T-helper 22 cell (primary cell): ENCODE measurements around the gene IGSF5.
"Not testable (repeated sequence)": the region's sequence is repeated elsewhere in the genome, so short reads cannot be mapped to it uniquely, and the experiment has no call there.

ENCODE experiments used
- DNase-seq: peaks from one replicate; pipeline ENCODE4 v3.0.0-alpha.2; 2020; ENCODE audit warnings: low read depth

IGSF5 gene

GRCh38 chr21:39744883-39745282 lies at the start of gene IGSF5:
IGSF5 (plus strand) TSS chr21:39745183; CDS start chr21:39745510, 327 bp downstream.
- DNase-seq, result not testable (repeated sequence)

- no peak for DNase-seq
Measured at GRCh38 chr21:39696196-39696595, 48.8 kb upstream of the IGSF5 start.

GRCh38 chr21:39696618-39697017 lies 48.4 kb upstream of the IGSF5 start:
- DNase-seq, result no peak

- no peak for DNase-seq
Measured at GRCh38 chr21:39700318-39700717, 44.7 kb upstream of the IGSF5 start.

- no peak for DNase-seq
Measured at GRCh38 chr21:39703578-39703977, 41.4 kb upstream of the IGSF5 start.

- DNase-seq, result no peak
Measured at GRCh38 chr21:39705849-39706248, 39.1 kb upstream of the IGSF5 start.

- DNase-seq, result no peak
Measured at GRCh38 chr21:39707316-39707715, 37.7 kb upstream of the IGSF5 start.

- no peak for DNase-seq
Measured at GRCh38 chr21:39710866-39711265, 34.1 kb upstream of the IGSF5 start.

GRCh38 chr21:39712273-39712672 lies 32.7 kb upstream of the IGSF5 start:
- DNase-seq, result no peak

- no peak for DNase-seq
Measured at GRCh38 chr21:39712976-39713375, 32.0 kb upstream of the IGSF5 start.

- no peak for DNase-seq
Measured at GRCh38 chr21:39713905-39714304, 31.1 kb upstream of the IGSF5 start.

- DNase-seq, result no peak
Measured at GRCh38 chr21:39714331-39714730, 30.7 kb upstream of the IGSF5 start.

- no peak for DNase-seq
Measured at GRCh38 chr21:39715804-39716397, 29.1 kb upstream of the IGSF5 start.

GRCh38 chr21:39720126-39720778 lies 24.7 kb upstream of the IGSF5 start:
- DNase-seq, result no peak

- DNase-seq, result no peak
Measured at GRCh38 chr21:39721885-39722284, 23.1 kb upstream of the IGSF5 start.

- no peak for DNase-seq
Measured at GRCh38 chr21:39724944-39725343, 20.0 kb upstream of the IGSF5 start.

- DNase-seq, result no peak
Measured at GRCh38 chr21:39726133-39726532, 18.9 kb upstream of the IGSF5 start.

GRCh38 chr21:39727401-39728120 lies 17.4 kb upstream of the IGSF5 start:
- DNase-seq, result no peak

- no peak for DNase-seq
Measured at GRCh38 chr21:39728341-39728740, 16.6 kb upstream of the IGSF5 start.

GRCh38 chr21:39730418-39731157 lies 14.4 kb upstream of the IGSF5 start:
- no peak for DNase-seq

- DNase-seq, result no peak
Measured at GRCh38 chr21:39736716-39737115, 8.3 kb upstream of the IGSF5 start.

- DNase-seq, result no peak
Measured at GRCh38 chr21:39737376-39738000, 7.5 kb upstream of the IGSF5 start.
